NCI-H1417 (cell line): ENCODE results near the gene SRGAP1.
A peak's percentile ranks its signal among the peaks of the same experiment; 100 is the strongest.
"Not testable (repeated sequence)": the region's sequence is repeated elsewhere in the genome, so short reads cannot be mapped to it uniquely, and the experiment has no call there.

Source experiments
- DNase-seq, 3 experiments: peaks; one replicate each; lab custom pipeline; 2025; lab: John Stamatoyannopoulos, UW

Gene SRGAP1

DNA sequence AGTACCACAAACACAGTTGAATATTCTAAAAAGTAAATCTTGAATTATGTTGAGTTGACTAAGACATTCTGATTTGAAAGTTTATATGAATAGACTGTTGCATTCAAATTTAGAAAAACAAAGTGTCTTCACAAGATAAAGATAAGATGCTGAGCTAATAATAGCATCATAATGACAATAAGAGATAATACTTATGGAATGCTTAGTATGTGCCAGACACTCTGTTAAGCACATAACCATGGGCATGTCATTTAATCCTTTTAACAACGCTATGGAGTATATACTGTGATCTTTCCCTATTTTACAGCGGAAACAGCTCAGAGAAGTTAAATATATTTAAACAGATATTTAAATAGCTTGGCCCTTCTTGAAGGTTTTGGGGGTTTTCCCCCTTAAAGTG lies 163.4 kb downstream of the SRGAP1 start:
- no peak for DNase-seq

DNA sequence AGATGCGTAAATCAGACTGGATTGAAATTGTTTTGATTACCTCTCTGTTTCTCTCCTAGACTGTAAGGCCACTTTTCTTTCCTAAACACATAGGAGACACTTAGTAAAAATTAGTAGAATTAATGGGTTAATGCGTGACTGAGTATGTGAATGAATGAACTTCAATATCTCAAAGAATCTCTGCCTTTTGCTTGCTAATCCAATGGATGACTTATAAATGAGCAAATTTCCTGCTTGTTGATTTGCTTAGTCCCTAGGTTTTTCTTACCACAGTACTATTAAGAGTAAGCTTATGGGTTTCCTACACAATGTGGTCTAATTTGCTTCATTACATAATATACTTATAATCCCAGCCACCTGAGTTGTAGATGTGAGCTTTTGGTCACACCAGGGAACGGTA lies 164.1 kb downstream of the SRGAP1 start:
- no peak for DNase-seq

DNA sequence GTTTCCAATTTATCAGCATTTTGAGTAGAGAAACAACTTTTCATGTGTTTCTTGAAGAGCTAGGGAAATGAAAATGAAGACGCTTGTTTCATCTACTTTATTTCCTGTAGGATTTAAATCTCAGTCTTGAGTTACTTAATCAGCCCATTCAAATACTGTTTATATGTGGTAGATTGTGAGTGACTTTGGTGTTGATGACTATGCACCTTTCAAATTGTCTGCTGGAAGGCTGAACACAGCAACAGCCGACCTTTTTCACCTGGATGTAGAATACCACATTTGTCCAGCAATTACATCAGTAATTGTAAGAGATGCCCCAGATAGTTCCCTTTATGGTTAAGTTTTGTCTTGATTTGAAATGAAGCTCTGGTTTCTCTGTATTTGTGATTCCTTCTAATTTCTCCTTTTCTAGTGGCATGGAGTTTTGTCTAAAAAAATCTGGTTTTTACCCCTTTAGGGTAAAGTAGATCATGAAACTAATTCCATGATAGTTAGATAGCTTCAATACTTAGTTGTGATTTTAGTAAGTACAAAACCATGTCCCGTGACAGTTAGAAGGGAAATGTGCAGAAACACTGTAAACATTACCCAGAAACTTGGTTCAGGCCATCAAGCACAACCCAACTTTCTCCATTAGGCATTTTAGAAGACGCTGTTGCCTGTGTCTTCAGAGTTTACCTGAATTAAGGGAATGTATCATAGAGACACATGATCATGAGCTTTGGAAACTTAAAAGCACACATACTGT lies 165.0 kb downstream of the SRGAP1 start:
- DNase-seq, result no peak

DNA sequence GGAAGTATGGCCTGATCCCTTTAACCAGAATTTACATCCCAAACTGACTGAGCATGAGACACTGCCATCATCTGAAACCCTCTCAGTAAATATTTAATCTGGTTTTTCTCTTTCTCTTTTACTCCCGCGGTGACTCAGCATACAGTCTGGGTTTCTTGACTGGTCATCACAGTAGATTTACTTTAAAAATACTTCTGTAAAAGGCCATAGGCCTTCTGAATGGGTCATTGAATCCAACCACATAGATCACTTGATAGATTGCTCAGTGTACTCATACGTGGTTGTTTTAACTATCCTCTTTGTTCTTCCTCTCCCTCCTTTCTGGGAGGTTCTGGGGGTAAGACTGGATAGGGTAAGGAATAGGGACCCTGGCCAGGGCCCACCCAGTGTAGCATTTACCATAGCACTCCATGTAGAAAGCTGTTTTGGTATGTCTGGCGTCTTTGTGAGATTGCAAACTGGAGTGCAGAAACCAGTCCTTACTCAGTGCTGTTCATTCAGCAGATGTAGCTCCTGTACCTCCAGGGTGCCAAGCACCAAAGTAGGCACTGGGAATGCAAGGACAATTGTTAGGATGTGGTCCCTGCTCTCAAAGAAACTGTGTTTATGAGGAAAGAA lies 165.7 kb downstream of the SRGAP1 start:
- no peak for DNase-seq

DNA sequence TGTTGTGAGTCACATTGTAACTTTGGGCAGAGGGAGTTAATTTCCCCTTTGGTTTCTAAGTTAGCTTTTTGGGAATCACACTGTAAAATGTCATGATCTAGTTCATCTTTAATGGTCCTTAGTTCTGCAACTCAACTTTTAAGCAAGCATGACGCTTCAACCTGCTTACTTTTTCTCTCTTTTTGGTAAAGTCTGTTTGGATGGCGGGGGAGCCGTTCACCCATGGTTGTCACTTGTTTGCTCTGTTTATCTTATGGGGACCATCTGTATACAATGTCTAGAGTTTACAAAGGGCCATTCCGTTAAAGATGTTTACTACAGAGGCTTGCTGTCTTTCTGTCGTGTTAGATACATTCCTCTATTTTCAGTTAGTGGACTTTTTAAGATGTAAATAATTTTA lies 172.0 kb downstream of the SRGAP1 start:
- DNase-seq, result no peak

DNA sequence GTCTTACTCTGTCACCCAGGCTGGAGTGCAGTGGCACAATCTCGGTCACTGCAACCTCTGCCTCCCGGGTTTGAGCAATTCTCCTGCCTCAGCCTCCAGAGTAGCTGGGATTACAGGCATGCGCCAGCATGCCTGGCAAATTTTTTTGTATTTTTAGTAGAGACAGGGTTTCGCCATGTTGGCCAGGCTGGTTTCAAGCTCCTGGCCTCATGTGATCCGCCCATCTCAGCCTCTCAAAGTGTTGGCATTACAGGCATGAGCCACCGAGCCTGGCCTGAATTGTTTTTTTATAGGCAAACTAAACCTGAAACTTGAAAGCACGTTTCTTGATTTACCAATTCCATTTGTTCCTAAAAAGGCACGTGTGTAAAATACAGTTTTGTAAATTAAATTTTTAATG lies 173.6 kb downstream of the SRGAP1 start:
- not testable (repeated sequence) for DNase-seq

DNA sequence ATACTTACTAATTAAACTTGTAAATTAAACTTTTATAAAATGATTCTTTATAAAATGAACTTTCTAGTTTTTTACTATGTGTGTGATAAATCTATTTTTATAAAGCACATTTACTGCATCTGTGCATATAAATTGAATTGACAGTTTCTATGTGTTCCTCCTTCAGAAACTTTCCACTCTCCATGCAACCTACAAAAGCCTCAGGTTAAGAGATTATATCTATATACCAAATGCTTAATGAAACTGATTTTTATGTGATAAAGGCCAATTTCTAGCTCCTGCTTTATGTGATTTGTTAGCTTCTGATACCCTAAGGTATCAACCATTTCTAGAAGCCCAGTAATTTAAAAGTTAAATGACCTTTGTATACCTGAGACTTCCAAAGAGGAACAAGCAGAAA lies 174.0 kb downstream of the SRGAP1 start:
- no peak for DNase-seq

DNA sequence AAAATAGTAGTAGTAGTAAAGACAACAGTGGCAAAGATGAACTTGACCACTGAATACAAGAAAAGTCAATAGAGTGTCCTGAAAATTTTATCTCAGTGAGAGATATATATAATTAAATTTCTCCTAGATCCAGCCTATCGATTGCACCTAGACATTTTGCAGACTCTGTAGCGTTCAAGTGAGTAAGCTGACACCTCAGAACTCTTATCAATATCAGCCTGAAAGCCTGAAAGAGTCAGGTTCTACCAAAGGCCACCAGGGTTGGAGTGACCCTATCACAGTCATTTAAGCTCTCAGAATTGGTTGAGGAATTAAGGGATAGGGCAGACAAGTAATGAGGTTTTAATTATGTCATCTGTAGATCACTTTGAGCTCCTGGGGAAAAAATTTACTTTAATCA lies 174.6 kb downstream of the SRGAP1 start:
- DNase-seq, result no peak

DNA sequence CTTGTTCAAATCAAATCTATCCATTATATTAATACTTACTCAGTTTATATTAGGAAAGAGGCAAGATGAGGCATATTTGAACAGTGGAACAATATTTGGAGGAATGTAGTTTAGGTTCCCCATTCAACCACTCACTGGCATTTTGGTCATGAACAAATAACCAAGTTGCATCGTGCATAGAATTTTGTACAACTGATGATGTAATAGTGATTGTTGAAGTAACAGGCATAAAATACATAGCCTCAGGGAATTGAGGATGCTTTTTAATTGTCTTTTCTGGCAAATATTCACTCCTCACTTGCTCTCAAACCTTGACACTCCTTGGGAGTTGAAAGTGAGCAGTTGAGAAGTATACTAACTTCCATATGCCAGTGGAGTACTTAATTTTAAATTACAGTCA lies 175.2 kb downstream of the SRGAP1 start:
- DNase-seq, result no peak

DNA sequence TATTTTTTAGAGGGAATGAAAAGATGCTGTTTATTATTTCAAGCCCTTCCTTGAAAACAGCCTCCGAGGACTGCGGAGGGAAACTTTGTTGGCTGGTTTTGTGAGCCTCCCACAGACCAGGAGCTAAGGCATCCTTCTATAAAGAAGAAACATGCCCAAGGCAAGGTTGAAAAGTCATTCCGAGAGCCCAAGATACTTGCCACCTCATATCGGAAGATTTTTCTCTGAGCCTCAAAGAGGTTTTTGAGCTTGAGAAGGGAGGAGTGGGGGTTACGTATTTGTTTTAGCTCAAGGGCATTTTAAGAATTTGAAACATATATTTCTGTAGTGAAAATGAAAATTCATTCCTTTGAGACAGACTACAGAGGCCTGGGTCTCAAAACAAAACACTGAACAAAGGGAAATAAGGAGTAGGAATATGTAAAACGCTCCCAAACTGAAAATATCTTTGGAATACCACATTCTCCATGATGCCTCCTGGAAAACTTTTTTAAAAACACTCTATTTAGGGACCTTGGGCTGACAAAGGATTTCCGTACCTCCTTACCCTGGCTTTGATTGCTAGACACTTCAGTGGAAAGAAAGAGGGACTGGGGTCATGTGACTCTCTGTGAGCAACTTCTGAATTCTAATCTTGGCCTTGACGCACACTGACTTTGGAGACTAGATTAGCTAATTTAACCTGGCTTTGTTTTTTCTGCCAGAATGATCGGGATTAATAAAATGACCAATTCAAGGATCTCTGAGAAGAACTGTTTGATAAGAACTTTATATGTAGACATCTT lies 180.9 kb downstream of the SRGAP1 start:
- no peak for DNase-seq

DNA sequence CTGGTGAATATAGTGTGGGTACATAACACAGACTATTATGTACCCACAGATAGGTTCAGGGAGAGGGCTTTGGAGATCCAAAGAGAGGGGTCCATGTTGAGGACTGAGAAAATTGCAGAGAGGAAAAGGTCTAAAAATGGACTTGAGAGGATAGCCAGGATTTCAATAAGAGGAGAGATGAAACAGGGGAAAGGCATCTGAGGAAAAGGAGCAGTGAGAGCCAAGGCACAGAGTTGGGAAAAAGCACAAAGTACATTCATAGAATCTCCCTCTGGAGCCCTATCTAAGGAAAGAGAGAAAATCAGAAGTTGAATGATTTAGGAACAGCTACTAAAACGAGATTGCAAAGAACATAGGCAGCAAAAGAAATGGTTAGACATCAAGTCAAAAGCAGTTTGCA lies 182.8 kb downstream of the SRGAP1 start:
- DNase-seq, result no peak

DNA sequence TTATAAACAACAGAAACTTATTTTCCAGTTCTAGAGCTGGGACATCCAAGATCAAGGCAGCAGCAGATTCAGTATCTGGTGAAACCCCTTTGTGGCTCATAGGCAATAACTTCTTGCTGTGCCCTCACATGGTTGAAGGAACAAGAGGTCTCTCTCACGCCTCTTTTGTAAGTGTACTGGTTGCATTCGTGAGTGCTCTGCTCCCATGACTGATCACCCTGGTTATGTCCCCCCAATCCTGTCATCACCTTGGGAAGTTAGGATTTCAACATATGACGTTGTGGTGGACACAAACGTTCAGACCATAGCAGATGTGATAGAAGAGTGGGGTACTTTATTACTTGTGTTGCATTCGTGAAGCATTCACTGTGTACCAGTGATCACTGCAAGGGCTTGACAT lies 184.0 kb downstream of the SRGAP1 start:
- DNase-seq, result no peak

DNA sequence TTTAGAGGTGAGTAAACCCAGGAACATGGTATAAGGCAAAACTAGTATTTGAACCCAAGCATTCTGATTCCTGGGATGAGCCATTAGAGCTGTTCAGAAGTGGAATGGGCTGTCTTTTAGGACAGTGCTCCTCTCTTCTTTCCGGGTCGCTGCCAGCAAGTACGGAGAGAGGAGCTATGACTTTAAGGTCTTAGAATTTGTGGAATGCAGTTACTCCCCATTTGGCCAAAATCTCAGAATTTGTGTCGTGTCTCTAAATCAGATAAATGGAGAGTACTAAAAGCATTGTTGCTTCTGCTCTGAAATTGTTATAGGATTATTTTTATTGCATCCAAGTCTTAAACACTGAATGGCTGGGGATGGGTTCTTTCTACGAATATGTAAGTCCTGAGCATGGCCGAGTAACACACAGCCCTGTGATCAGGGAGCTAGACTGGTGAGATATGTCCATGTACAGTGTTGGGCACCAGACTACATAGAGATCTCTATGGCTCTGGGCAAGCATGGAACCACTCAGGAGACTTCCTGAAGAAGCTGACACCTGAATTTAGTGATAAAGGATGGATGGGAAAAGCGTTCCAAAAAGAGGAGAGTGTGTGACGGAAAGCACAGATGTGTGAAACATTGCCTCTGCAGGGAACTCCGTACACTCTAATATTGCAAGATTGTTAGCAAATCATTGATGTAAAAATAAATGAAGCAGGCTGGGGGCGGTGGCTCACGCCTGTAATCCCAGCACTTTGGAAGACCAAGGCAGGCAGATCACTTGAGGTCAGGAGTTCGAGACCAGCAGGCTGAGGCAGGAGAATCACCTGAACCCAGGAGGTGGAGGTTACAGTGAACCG lies 184.7 kb downstream of the SRGAP1 start:
- no peak for DNase-seq

DNA sequence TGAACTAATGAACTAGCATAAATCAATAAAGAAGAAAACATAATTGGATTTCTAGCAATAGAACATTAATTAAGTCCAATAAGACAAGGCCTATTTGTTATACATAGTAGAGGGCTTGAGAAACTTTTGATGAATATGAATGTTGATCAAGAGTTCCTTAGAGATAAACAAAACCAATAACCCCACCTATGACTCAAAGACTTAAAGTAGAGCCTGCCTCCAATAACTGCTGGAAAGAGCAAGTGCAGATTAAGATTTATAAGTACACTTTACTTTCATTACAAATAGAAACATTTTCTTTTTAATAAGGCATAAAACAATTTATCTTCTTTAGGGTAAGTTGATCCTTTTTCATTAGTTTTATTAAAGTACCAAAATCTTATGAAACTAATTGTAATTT lies 185.7 kb downstream of the SRGAP1 start:
- DNase-seq, result no peak

DNA sequence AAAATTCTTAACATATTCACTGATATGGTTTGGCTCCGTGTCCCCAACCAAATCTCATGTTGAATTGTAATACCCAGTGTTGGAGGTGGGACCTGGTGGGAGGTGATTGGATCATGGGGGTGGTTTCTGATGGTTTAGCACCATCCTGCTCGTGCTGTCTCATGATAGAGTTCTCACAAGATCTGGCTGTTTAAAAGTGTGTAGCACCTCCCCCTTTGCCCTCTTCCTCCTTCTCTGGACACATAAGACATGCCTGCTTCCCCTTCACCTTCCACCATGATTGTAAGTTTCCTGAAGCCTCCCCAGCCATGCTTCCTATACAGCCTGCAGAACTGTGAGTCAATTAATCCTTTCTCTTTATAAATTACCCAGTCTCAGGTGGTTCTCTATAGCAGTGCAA lies 189.6 kb downstream of the SRGAP1 start:
- DNase-seq, result not testable (repeated sequence)

DNA sequence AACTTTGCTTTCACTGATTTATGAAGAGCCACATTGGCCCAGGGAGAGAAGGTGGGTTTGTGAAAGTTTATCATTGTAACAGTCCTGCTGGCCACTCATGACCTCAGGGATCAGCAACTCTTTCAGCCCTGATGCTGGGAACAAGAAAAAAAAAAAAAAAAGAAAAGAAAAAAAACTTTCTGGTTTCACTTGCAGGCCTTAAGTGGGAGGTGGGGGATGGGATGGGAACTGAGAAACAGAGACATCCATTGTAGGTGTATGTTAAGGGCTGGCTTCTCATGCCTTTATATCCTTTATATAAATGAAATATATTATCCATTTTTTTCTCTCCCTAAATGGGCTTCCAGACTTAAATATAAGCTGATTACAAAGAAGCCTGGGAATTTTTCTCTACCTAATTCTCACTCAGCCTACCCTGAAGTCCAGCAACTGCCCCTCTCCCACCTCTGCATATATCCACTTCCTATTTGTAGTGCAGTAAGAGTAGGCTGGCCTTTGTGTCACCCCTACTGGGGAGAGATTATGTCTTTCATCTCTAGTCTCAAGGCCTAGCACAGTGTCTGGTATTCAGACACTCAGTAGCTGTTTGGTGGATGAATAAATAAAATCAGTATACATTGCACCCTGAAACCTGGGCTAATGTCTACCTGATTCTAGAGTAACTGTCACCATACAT lies 190.5 kb downstream of the SRGAP1 start:
- no peak for DNase-seq

DNA sequence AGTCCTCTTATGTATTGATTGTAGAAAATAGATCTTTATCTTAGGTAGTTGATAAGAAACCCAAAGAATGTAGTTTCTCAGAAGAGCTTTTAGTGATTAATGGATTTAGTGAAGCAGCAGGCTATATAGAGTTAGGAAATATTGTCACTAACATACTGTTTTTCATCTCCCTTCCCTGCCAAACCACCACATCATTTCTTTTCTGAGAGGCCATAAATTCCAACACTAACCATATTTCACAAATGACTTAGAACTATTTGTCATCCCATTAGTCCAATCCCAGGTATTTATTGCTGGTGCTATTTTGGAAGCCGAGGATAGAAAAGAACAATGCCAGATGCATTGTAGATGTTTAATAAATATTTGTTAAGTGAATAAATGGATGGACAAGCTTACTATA lies 191.9 kb downstream of the SRGAP1 start:
- no peak for DNase-seq

DNA sequence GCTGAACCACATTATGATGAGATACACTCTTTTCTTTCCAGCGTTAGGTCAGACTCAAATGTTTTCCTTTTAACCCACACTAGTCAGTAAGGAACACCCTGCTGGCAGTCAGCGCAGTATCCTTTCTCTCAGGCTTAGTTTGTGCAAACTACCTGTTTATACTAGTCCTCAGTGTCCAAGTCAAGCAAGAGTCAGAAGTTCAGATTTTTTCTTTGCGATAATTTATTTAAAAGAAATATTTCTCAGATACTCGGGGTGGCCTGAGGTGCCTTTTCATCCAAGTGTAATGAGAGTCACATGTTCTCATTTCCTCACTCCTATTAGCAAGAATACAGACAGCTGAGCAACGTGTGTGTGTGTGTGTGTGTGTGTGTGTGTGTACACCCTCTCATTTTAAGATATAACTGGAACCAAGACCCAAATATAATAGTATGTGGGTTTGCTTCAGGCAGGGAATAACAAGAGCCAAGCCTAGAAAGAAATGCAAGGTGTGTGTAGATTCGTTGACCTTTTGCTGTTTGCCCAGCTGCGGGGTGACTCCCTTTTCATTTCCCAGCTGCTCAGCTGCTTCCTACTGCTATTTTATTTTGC lies 194.9 kb downstream of the SRGAP1 start:
- DNase-seq, result peak; percentile 79 to 98 (median 88)

DNA sequence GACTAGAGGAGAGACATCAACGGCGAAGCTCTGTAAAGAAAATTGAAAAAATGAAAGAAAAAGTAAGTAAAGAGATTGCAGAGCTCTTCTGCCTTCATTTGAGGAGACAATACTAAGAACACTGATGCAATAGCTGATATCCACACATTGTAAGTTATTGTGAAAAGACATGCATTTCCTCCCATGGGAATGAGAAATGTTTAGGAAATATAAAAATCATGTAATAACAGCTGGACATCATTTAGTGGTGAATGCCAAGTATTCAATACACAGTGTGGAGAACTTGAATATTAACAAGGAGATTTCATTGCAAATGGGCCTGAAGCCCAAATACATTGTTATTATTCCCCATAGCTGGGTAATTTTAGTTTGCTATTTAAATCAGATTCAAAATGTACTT lies 198.4 kb downstream of the SRGAP1 start:
- no peak for DNase-seq

DNA sequence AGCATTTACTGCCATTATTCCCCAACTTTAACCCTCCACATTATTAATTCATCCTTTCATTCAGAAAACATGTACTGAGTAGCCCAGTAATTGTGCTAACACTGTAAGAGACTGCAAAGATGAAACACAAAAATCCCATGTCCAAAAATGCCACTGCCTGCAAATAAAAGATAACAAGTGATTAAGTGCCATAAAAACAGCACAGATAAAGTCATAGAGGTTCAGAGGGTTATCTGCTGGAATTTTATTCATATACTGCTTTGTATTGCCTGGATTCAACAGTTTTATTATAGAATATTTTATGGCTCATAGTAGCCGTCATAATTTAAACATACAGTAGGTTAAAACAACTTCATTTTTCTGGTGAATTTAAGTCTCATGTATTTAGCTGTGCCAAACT lies 199.7 kb downstream of the SRGAP1 start:
- no peak for DNase-seq

DNA sequence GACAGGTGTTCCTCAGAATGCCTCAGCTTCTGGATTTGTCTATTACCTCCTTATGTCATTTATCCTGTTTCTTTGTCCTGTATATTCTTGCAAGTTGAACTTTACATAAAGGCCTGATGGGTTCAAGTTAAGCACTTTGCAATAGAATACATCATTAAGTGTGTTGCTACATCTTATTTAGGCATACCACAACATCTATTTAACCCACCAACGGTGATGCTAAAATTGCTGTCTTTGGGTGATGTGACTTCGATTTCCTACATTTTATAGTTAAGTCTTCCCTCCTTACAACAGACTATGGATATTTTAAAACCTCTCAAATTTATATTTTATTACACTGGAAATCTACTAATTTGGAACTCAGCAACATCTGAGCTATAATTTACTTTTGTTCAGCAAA lies 206.6 kb downstream of the SRGAP1 start:
- no peak for DNase-seq
